H54 (cell line): ENCODE data around the gene GRHL1.

Experiments
- DNase-seq: peaks from one replicate; pipeline ENCODE4 v3.0.0; 2011; ENCODE audit warnings: low spot score, mixed read lengths; ENCODE audit not compliant: insufficient read length
- FAIRE-seq: peaks from 3 replicates; lab custom pipeline; 2011; peaks lifted over from hg19 to GRCh38; lab: Jason Lieb, UNC
- POLR2A ChIP-seq: IDR thresholded peaks from 2 replicates; pipeline ENCODE4 v1.6.1; 2011; ENCODE audit warnings: low read depth, mild to moderate bottlenecking, low read length

Gene GRHL1

DNA sequence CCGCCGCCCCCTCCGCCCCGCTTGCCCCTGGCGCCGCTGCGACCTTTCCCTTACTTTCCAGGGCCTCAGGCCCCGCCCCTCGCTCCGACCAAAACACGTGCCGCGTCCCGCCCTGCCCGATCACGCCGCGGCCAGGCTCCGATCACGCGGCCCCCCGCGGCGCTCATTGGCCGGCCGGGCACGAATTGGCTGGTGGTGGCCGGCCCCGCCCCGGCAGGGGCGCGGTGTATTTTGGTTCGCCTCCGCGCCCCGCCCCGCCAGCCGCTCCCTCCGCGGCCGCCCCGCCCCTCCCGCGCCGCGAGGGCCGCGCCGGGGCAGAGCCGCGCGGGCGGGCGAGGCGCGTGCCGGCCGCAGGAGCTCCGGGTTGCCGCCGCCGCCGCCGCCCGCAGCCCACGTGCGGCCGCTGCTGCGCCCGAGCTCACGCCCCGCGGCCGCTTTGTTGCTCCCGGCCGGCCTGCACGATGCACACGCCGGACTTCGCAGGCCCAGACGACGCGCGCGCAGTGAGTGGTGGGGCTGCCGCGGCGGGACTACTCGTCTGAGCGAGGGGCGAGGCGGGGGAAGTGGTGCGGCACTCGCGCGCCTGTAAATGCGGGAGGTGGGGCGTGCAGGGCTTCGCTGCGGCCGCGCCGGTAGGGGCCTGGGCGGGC, 91.9 kb downstream of the GRHL1 start, which contains the start of gene KLF11:
Gene KLF11, plus strand, starts transcription at position 295 of the 650 bp plus-strand sequence. Its CDS starts 167 bp downstream, at position 462.
- peak; percentile 87 for DNase-seq
- TF ChIP-seq POLR2A = peak; percentile 34; the same call in 1 of the 2 replicates
- FAIRE-seq = no peak

DNA sequence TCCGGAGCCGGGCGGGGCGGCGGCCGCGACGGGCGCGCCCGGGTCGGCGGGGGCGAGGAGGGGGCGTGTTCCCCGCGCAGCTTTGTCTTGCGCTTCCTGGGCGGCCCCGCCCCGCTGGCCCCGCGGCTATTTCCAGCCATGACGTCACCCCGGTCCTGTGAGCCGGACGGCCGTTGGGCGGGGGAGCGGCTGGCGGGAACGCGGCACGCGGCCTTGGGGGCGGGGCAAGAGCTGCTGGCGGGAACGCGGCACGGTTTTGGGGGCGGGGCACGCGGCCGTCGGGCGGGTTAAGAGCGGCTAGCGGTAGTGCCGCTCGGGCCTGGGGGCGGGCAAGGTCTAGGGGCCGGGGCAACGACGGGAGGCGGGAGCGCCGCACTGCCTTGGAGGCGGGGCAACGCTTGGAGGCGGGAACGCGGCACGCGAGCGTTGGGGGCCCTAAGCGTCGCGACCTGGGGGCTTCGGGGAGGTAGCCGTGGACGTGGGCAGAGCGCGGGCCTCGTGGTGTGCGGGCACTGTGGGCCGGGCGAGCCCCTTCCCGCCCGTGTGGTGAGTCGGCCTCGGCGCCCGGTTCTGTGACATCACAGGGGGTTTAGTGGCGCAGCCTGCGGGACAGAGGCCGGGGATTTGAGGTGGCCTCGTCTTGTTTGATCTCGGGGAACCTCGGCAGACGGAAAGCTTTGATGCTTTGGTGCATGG, 92.6 kb downstream of the GRHL1 start:
- DNase-seq = peak; percentile 97
- FAIRE-seq = no peak
- TF ChIP-seq POLR2A = no peak

DNA sequence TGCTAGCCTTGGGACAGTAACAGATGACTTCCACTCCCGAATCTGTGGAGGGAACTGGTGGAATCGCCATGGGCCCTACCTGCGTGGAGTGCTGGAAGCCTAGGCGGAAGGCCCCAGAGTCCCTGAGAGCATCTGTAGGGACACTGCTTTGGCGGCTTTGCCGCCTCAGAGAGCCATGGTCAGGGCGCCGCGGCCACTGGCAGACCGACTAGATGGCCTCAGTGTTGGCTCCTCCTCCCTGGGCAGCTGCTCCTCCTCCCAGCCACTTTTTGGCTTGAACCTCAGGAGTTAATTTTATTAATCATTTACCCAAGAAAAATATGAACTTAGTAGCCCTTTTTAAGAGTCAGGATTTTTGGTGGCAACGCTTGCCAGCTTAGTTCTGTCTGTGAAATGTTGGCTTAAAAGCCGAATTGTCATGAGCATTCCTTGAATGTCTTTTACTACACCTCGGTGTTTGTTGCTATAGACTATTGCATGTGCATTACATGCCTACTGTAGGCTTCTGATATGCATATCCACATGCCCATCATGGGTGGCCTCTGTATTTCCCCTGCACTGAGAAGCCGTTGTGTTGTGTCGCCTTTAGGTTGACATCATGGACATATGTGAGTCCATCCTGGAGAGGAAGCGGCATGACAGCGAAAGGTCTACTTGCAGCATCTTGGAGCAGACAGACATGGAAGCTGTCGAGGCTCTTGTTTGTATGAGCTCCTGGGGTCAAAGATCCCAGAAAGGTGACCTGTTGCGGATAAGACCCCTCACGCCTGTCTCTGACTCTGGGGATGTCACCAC, 94.3 kb downstream of the GRHL1 start:
- no peak for DNase-seq
- TF ChIP-seq POLR2A = no peak
- no peak for FAIRE-seq

DNA sequence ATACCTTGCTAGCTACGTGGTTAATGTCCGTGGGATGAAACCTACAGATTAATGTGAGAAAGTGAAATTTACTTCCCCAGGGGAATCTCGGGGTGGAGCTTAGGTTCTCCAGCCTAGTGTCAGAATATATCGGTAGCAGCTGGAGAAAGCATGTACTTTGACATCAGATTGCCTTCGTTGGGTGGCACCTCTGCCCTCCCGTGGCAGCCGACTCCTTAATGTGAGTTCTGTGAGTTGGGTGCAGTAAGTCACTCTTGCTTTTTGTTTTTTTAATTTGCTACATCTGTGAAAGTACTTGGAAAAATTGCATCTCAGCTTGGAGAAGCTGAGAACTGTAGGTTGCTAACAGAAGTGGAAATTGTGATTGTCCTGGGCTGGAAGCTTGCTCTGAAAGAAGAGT, 95.4 kb downstream of the GRHL1 start:
- FAIRE-seq (no peak), DNase-seq (no peak)
- TF ChIP-seq POLR2A = no peak

DNA sequence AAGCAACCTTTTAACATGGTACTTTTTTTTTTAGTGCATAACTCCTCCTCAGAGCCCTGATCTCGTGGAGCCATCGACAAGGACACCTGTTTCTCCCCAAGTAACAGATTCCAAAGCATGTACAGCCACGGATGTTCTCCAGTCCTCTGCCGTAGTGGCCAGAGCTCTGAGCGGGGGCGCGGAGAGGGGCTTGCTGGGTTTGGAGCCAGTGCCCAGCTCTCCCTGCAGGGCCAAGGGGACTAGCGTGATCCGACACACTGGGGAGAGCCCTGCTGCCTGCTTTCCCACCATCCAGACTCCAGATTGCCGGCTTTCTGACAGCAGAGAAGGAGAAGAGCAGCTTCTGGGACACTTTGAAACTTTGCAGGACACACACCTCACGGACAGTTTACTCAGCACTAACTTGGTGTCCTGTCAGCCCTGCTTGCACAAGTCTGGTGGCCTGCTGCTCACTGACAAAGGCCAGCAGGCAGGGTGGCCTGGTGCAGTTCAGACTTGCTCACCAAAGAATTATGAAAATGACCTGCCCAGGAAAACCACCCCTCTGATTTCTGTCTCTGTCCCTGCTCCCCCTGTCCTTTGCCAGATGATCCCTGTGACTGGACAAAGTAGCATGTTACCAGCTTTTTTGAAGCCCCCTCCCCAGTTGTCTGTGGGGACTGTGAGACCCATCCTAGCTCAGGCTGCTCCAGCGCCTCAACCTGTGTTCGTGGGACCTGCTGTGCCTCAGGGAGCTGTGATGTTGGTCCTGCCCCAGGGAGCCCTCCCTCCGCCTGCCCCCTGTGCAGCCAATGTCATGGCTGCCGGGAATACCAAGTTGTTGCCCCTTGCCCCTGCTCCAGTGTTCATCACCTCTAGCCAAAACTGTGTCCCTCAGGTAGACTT, 96.4 kb downstream of the GRHL1 start:
- TF ChIP-seq POLR2A = no peak
- no peak for FAIRE-seq
- DNase-seq = no peak

DNA sequence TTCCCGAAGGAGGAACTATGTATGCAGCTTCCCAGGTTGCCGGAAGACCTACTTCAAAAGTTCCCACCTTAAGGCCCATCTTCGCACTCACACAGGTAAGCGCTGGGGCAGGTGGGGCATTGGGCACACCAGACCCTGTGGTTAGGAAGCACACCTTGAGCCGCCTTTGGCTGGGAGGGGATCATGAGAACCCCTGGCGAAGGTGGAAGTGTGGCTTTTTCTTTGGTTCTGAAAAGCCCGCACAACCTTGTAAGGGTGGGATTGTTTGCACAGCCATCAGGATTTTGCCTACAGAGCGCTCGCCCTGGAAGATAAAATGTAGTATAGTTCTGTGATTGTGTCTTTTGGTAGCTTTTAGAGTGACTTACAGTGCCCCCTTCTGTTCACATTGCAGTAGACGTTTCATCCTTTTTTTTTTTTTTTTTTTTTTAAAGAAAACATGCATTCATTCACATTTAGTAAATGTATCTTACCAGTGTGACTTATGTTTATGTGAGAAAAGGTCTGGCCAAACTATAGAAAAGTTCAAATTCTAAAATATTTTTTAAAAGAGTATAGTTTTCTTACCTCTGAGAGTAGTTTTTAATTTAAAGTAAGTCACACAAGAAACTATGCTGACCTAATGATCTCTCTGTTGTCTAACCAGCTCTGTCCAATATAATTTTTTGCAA, 97.1 kb downstream of the GRHL1 start:
- TF ChIP-seq POLR2A = no peak
- FAIRE-seq = no peak
- DNase-seq = peak; percentile 68
